Measurements from ENCODE around the gene RBMS3.
A peak's percentile ranks its signal among the peaks of the same experiment; 100 is the strongest.

The RBMS3 gene

GRCh38 chr3:29972320-29972993, 691.6 kb downstream of the RBMS3 start:
- no peak for DNase-seq

GRCh38 chr3:29973763-29974162, 692.9 kb downstream of the RBMS3 start:
- no peak for DNase-seq

- no peak for DNase-seq
Observed at GRCh38 chr3:29976871-29977270, 696.0 kb downstream of the RBMS3 start.

GRCh38 chr3:29977360-29977759, 696.5 kb downstream of the RBMS3 start:
- no peak for DNase-seq

- no peak for DNase-seq
Observed at GRCh38 chr3:29978036-29978435, 697.2 kb downstream of the RBMS3 start.

GRCh38 chr3:29991198-29991597, 710.3 kb downstream of the RBMS3 start:
- no peak for DNase-seq

GRCh38 chr3:30002797-30003196, 721.9 kb downstream of the RBMS3 start:
- no peak for DNase-seq

- no peak for DNase-seq
Observed at GRCh38 chr3:30003741-30004140, 722.9 kb downstream of the RBMS3 start.

GRCh38 chr3:30004481-30004880, 723.6 kb downstream of the RBMS3 start:
- no peak for DNase-seq

- DNase-seq, result no peak
Observed at GRCh38 chr3:30006111-30006510, 725.2 kb downstream of the RBMS3 start.

- peak; percentile 30 to 75 (median 53) for DNase-seq
Observed at GRCh38 chr3:30007668-30008067, 726.8 kb downstream of the RBMS3 start.

GRCh38 chr3:30011237-30011803, 730.4 kb downstream of the RBMS3 start:
- no peak for DNase-seq

GRCh38 chr3:30012941-30013543, 732.2 kb downstream of the RBMS3 start:
- peak; percentile 80 to 91 (median 88) for DNase-seq

- DNase-seq, result peak in 3 of 4 experiments; percentile 12 to 31 (median 16)
Observed at GRCh38 chr3:30017901-30018300, 737.0 kb downstream of the RBMS3 start.

- DNase-seq, result no peak
Observed at GRCh38 chr3:30020380-30020779, 739.5 kb downstream of the RBMS3 start.

- no peak for DNase-seq
Observed at GRCh38 chr3:30024466-30024865, 743.6 kb downstream of the RBMS3 start.

- DNase-seq, result no peak
Observed at GRCh38 chr3:30026851-30027250, 746.0 kb downstream of the RBMS3 start.

- DNase-seq, result no peak
Observed at GRCh38 chr3:30034246-30034991, 753.5 kb downstream of the RBMS3 start.

- DNase-seq, result no peak
Observed at GRCh38 chr3:30035935-30036567, 755.2 kb downstream of the RBMS3 start.

GRCh38 chr3:30040126-30040525, 759.3 kb downstream of the RBMS3 start:
- peak; percentile 6 to 56 (median 34) for DNase-seq

GRCh38 chr3:30041481-30041880, 760.6 kb downstream of the RBMS3 start:
- DNase-seq, result peak in 2 of 4 experiments; percentile 47 to 53

GRCh38 chr3:30042274-30042859, 761.5 kb downstream of the RBMS3 start:
- peak; percentile 76 to 84 (median 77) for DNase-seq
